Activated CD8-positive, alpha-beta memory T cell treated with anti-CD3 and anti-CD28 coated beads, Interleukin-2, amount 50 U/mL, for 48 hours (primary cell): ENCODE measurements around the gene ASB2.
A peak's percentile ranks its signal among the peaks of the same experiment; 100 is the strongest.

Experiments used
- DNase-seq: peaks from one replicate; pipeline ENCODE4 v3.0.0-alpha.2; 2020

The ASB2 gene

GRCh38 chr14:93898081-93898611 is 78.2 kb downstream of the ASB2 start:
- no peak for DNase-seq

GRCh38 chr14:93897476-93897845 is 78.9 kb downstream of the ASB2 start:
- DNase-seq = no peak

GRCh38 chr14:93895023-93895604 is 81.3 kb downstream of the ASB2 start:
- no peak for DNase-seq

- DNase-seq = no peak
Observed at GRCh38 chr14:93893661-93894261, 82.6 kb downstream of the ASB2 start.

GRCh38 chr14:93892923-93893558 is 83.3 kb downstream of the ASB2 start:
- peak; percentile 96 for DNase-seq

GRCh38 chr14:93892505-93892839 is 83.9 kb downstream of the ASB2 start:
- no peak for DNase-seq

- no peak for DNase-seq
Observed at GRCh38 chr14:93891756-93892504, 84.4 kb downstream of the ASB2 start.

- DNase-seq = no peak
Observed at GRCh38 chr14:93889739-93890483, 86.5 kb downstream of the ASB2 start.

GRCh38 chr14:93888995-93889394 is 87.4 kb downstream of the ASB2 start:
- no peak for DNase-seq

- no peak for DNase-seq
Observed at GRCh38 chr14:93884950-93885349, 91.4 kb downstream of the ASB2 start.
